ENCODE data around the gene PSMA8. TPM values are rescaled to one million over a fixed set of nuclear protein-coding genes. Genes with fewer than 3 reads are reported as not detected.
"Not testable (repeated sequence)": the region's sequence is repeated elsewhere in the genome, so short reads cannot be mapped to it uniquely, and the experiment has no call there.

The PSMA8 gene
- total RNA-seq, 1 experiment from 2014 or later = not detected

DNA sequence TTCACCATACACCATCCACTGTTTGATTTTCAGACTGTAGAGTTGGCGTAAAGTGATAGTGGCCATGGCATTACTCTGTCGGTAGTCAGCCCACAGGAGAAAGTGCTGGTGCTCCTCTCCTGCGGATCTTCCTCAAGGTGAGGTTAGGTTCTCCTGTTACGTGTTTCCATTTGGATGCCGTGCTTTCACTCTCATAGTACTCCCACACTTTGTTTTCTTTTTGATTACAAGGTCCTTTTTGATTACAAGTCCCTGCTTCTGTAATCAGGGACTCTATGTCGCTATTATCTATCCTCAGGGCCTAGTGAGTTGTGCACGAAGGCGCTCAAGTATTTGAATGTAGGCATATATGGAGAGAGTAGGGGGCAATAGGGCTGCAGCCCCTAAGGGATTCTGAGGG is 96.8 kb downstream of the PSMA8 start:
- no peak for DNase-seq (ENCODE audit: low spot score)

DNA sequence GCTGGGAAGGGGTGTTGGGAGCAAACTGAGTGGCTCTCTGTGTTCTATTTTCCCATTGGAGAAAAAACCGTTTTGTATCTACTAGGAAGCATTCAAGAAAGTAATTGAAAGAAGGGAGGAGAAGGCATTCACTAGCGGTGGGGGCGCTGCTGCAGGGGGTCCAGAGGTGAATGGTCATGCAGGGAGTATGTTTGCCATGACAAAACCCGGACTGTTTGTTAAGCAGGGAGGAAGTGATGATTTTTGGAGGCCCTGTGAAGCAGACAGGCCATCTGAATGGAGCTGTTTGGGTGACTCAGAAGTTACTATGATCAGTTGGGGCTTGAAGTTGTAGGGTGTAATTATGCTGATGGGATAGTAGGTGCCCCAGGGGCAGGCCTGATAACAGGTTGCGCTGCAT is 99.5 kb downstream of the PSMA8 start:
- no peak for DNase-seq (ENCODE audit: low spot score)

DNA sequence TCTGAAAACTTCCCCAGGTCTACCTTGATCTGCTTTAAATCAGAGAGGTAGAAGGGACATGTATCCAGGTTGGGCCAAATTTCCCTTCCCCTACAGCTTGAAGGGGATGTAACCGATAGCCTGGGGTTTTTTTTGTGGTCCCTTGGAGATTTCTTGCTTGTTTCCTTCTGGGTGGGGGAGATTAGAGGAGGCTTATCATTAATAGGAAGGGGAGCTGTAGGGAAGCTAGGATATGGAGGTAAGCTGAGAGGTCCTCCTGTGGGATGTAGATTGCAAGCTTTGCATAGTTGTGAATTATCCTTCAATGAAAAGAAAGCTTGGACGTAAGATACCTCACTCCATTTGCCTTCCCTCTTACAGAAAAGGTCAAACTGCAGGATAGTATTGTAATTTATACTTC is 103.7 kb downstream of the PSMA8 start:
- not testable (repeated sequence) for DNase-seq (ENCODE audit: low spot score)

DNA sequence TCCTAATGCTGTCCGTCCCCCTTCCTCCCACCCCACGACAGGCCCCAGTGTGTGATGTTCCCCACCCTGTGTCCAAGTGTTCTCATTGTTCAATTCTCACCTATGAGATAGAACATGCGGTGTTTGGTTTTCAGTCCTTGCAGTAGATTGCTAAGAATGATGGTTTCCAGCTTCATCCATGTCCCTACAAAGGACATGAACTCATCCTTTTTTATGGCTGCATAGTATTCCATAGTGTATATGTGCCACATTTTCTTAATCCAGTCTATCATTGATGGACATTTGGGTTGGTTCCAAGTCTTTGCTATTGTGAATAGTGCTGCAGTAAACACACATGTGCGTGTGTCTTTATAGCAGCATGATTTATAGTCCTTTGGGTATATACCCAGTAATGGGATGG is 105.0 kb downstream of the PSMA8 start:
- DNase-seq (ENCODE audit: low spot score) = not testable (repeated sequence)

DNA sequence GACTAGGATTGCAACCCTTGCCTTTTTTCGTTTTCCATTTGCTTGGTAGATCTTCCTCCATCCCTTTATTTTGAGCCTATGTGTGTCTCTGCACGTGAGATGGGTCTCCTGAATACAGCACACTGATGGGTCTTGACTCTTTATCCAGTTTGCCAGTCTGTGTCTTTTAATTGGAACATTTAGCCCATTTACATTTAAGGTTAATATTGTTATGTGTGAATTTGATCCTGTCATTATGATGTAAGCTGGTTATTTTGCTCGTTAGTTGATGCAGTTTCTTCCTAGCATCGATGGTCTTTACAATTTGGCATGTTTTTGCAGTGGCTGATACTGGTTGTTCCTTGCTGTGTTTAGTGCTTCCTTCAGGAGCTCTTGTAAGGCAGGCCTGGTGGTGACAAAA is 108.7 kb downstream of the PSMA8 start:
- DNase-seq (ENCODE audit: low spot score) = not testable (repeated sequence)

Other genes with a start within 250 kb of the PSMA8 start
- 44.0 and 63.8 TPM in 2 replicates for gene SS18, start 43.3 kb upstream of the PSMA8 start, total RNA-seq (2014; rRNA removed; shearing (Covaris generic))
- 7.8 and 9.4 TPM in 2 replicates for gene TAF4B, start 92.6 kb downstream of the PSMA8 start, total RNA-seq (2014; rRNA removed; shearing (Covaris generic))

Measured in HT-29 (cell line).